Measurements from ENCODE around the gene GSAP.
A peak's percentile ranks its signal among the peaks of the same experiment; 100 is the strongest.

Gene GSAP

DNA sequence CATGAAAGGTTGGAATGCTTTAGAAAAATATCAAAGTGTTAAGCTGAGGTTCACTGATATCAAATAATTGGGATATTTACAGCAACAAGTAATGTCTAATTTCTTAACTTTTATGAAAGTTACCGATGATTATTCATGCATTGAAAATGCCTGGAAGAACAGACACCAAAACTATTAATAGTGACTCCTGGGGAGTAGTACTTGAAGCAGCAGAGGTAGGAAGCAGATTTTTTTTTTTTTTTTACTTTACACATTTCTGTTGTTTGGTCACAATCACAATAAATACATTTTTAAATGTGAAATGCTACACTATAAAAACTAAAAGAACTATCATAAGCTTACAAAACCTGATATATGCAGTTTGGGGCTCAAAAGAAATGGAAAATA, 146.1 kb downstream of the GSAP start:
- no peak for TF ChIP-seq CTCF (IDR thresholded peaks at IDR 0.05; ENCODE audit: insufficient read depth, low read depth, low read length, missing control alignments)

GRCh38 chr7:77269360-77270093, 146.6 kb downstream of the GSAP start:
- no peak overlapping the region for H3K4me3 ChIP-seq (ENCODE audit: low read length)
- no peak for DNase-seq (ENCODE audit: low read depth)
- no peak for TF ChIP-seq CTCF (IDR thresholded peaks at IDR 0.05; ENCODE audit: insufficient read depth, low read depth, low read length, missing control alignments)

More for the DNA sequence above, 146.1 kb downstream of the GSAP start:
- no peak overlapping the region for H3K4me3 ChIP-seq (ENCODE audit: low read length)
- no peak for DNase-seq (ENCODE audit: low read depth)

DNA sequence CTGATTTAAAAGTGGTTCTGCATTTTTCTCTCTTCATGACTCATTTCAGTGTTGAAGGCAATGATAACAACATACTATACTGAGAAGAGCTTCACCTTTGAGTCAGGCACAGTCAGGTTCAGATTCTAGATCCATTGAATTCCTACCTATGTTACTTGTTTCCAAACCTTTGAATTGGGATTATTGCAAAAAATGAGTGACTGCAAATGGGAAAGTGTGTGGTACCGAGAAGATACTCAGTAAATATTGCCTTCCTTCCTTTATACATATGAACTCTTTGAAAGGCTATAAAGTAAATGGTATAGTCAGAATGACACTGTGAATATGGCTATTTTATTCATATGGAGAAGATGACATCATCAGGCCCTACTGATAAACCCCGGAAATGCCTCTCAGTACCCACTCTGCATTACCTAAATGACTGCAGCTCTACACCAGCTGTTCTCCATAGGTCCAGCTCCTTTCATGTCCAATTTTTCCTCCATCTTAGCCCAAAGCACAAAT, 149.8 kb downstream of the GSAP start:
- no peak for TF ChIP-seq CTCF (IDR thresholded peaks at IDR 0.05; ENCODE audit: insufficient read depth, low read depth, low read length, missing control alignments)
- DNase-seq (ENCODE audit: low read depth): peak; percentile 20
- no peak overlapping the region for H3K4me3 ChIP-seq (ENCODE audit: low read length)

DNA sequence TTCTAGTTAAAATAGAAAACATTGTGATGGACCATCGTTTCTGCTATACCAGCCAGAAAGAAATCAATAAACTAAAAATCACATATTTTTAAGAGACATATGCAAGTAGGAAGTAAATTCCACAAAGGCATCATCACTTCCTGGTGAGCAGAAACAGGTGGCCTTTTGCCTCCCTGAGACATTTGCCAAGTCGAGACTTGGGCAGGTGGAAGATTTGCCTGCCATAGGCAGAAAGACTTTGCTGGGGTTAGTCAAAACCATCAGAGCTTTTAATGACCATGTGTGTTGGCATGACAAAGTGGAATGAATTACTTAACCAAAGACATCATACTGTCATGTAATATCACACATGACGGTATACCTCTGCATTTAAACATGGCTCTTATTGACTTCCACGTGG, 150.5 kb downstream of the GSAP start:
- peak; percentile 23 for DNase-seq (ENCODE audit: low read depth)
- no peak overlapping the region for H3K4me3 ChIP-seq (ENCODE audit: low read length)
- no peak for TF ChIP-seq CTCF (IDR thresholded peaks at IDR 0.05; ENCODE audit: insufficient read depth, low read depth, low read length, missing control alignments)

DNA sequence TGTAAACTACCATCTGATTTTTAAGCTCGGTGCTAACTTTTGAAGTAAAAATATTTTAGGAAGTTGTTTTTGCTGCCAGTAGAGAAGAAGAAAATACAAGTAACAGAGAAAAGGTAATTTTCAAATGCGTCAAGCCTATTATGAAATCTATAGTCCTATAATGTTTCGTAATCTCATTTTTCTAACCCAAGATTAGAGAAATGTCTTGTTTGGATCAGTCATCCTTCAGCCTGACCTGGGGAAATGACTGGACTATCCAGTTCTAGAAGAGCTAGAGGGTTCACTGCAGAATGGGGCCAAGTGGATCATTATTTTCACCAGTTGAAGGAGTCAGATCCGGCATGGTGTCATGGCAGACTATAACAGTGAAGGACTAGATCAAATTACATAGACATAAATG, 153.8 kb downstream of the GSAP start:
- no peak for TF ChIP-seq CTCF (IDR thresholded peaks at IDR 0.05; ENCODE audit: insufficient read depth, low read depth, low read length, missing control alignments)
- DNase-seq (ENCODE audit: low read depth): no peak
- H3K4me3 ChIP-seq (ENCODE audit: low read length): no peak overlapping the region

Data from epithelial cell of esophagus (primary cell).